Measurements from ENCODE around the gene BRK1. TPM values are rescaled to one million over a fixed set of nuclear protein-coding genes. Genes with fewer than 3 reads are reported as not detected.
"Not testable (repeated sequence)": the region's sequence is repeated elsewhere in the genome, so short reads cannot be mapped to it uniquely, and the experiment has no call there.

BRK1 gene
- total RNA-seq, 5 donors from 2014 or later (not counting 1 experiment from before 2014, with no cell fraction given): 53.9 to 74.9 (median 60.9) TPM

DNA sequence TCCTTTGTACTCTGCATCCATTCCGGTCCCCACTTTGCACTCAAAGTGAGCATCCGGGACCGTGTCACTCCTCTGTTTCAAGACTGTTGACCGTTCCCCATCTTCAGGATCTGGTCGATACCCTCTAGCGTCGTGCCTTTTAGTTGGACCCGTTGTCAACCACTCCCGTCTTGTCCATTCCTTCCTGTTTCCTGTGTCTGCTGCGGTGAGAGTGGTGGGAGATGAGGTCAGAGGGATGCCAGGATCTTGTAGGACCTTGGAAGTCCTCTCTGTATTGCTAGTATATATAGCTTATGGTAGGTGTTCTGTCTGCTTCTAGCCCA lies 624 bp downstream of the BRK1 start:
- H3K4me1 ChIP-seq (ENCODE audit: control insufficient read depth in 1 of 2, extremely low read depth in 1 of 2, insufficient read depth in 2 of 2, low read length in 2 of 2): peaks cover 13 to 32% of the 10 kb centered on the region in 2 experiments
- ATAC-seq (replicated peaks in 1 of 4) (no peak), DNase-seq (peak in 1 of 35 experiments; percentile 6)
- H3K27me3 ChIP-seq (replicated peaks in 1 of 2; ENCODE audit: control insufficient read depth in 2 of 2, extremely low read depth in 1 of 2, insufficient read depth in 2 of 2, low read length in 1 of 2): no peaks in the 10 kb centered on the region
- peak overlapping the region; percentile 99 for H3K4me3 Mint-ChIP-seq
- peaks cover 44 to 51% (median 50%) of the 10 kb centered on the region in 3 donors for H3K4me1 Mint-ChIP-seq
- H3K36me3 ChIP-seq (ENCODE audit: control insufficient read depth in 2 of 2, extremely low read depth in 1 of 2, insufficient read depth in 1 of 2, low read length in 1 of 2): peaks cover 0 to 14% of the 10 kb centered on the region in 2 donors
- H3K27ac Mint-ChIP-seq: peak overlapping the region; percentile 97 to 99
- ChIA-PET CTCF (interaction anchor here in 1 of 2 donors (0.6 to 2.0 kb wide), 2 partner anchors 147 to 161 kb away, joined by 3 to 4 read pairs; no protein-coding TSS in a partner anchor), POLR2A (no interaction called here)
- H3K4me3 ChIP-seq (ENCODE audit: control insufficient read depth in 1 of 2, extremely low read depth in 1 of 2, low read length in 1 of 2): peak overlapping the region; percentile 74 to 90
- WGBS (ENCODE audit: insufficient coverage): 0% methylated on average over 5 of the region's 10 CpGs
- H3K9me3 Mint-ChIP-seq: no peaks in the 10 kb centered on the region
- H3K9me3 ChIP-seq: no peaks in the 10 kb centered on the region
- no peaks in the 10 kb centered on the region for H3K27me3 Mint-ChIP-seq
- H3K27ac ChIP-seq (ENCODE audit: low read length): peak overlapping the region; percentile 56
- peaks cover 11% of the 10 kb centered on the region for H3K36me3 Mint-ChIP-seq

DNA sequence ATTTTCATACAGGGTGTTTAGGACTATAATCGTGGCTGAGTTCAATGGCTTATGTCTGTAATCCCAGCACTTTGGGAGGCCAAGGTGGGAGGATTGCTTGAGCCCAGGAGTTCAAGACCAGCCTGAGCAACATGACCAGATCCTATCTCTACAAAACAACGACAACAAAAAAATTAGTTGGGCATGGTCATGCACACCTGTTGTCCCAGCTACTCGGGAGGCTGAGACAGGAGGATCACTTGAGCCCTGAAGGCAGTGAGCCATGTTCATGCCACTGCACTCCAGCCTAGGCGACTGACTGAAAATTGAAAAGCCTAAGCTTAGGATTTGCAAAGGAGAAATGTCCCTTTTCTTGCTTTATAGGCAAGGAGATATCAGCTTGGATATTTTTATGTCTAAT lies 1.5 kb downstream of the BRK1 start:
- 100% methylated on average over 1 of the region's 4 CpGs for WGBS (ENCODE audit: insufficient coverage)
- Mint-ChIP-seq H3K4me3 (peak overlapping the region; percentile 99), H3K27me3 (no peaks in the 10 kb centered on the region), H3K4me1 (peaks cover 47 to 54% (median 53%) of the 10 kb centered on the region in 3 donors), H3K27ac (no peak overlapping the region), H3K9me3 (no peaks in the 10 kb centered on the region), H3K36me3 (peaks cover 14% of the 10 kb centered on the region)
- ChIA-PET CTCF (interaction anchor here in 1 of 2 donors (2.0 kb wide), 1 partner anchor 146 kb away, joined by 4 read pairs; no protein-coding TSS in a partner anchor), POLR2A (interaction anchor here in 1 of 2 donors (0.6 kb wide), 3 partner anchors 12 to 50 kb away, joined by 4 to 6 read pairs (median 6); no protein-coding TSS in a partner anchor)
- Histone ChIP-seq H3K4me1 (ENCODE audit: control insufficient read depth in 1 of 2, extremely low read depth in 1 of 2, insufficient read depth in 2 of 2, low read length in 2 of 2) (peaks cover 13 to 32% of the 10 kb centered on the region in 2 experiments), H3K36me3 (ENCODE audit: control insufficient read depth in 2 of 2, extremely low read depth in 1 of 2, insufficient read depth in 1 of 2, low read length in 1 of 2) (peaks cover under 1 to 16% of the 10 kb centered on the region in 2 donors), H3K9me3 (no peaks in the 10 kb centered on the region), H3K4me3 (ENCODE audit: control insufficient read depth in 1 of 2, extremely low read depth in 1 of 2, low read length in 1 of 2) (no peak overlapping the region), H3K27ac (ENCODE audit: low read length) (no peak overlapping the region), H3K27me3 (replicated peaks in 1 of 2; ENCODE audit: control insufficient read depth in 2 of 2, extremely low read depth in 1 of 2, insufficient read depth in 2 of 2, low read length in 1 of 2) (no peaks in the 10 kb centered on the region)
- ATAC-seq (replicated peaks in 1 of 4) (no peak), DNase-seq (no peak)

DNA sequence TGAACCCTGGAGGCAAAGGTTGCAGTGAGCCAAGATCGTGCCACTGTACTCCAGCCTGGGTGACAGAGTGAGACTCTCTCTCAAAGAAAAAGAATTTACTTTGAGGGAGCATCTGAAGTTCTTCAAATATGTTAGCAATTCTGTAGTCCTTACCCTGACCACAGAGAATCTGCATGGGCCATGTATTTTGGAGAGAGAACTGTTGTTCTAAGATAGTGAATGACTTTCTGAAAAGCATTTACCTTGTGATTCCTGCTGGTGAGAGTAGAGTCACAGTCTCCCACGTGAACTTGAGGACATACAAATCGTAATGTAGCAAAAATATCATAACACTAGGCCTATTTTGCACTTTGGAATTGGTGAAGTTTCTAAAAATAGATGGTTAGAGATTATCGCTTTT lies 3.9 kb downstream of the BRK1 start:
- no peaks in the 10 kb centered on the region for H3K27me3 Mint-ChIP-seq
- peaks cover 56 to 65% (median 64%) of the 10 kb centered on the region in 3 donors for H3K4me1 Mint-ChIP-seq
- CTCF ChIA-PET: interaction anchor here in 1 of 2 donors (0.7 kb wide), 1 partner anchor 104 kb away, joined by 3 read pairs; no protein-coding TSS in a partner anchor
- ATAC-seq (replicated peaks in 1 of 4) (no peak), DNase-seq (no peak)
- Histone ChIP-seq H3K27me3 (replicated peaks in 1 of 2; ENCODE audit: control insufficient read depth in 2 of 2, extremely low read depth in 1 of 2, insufficient read depth in 2 of 2, low read length in 1 of 2) (no peaks in the 10 kb centered on the region), H3K4me1 (ENCODE audit: control insufficient read depth in 1 of 2, extremely low read depth in 1 of 2, insufficient read depth in 2 of 2, low read length in 2 of 2) (peaks cover 13 to 33% of the 10 kb centered on the region in 2 experiments), H3K27ac (ENCODE audit: low read length) (no peak overlapping the region), H3K9me3 (no peaks in the 10 kb centered on the region), H3K36me3 (ENCODE audit: control insufficient read depth in 2 of 2, extremely low read depth in 1 of 2, insufficient read depth in 1 of 2, low read length in 1 of 2) (peaks cover 5 to 18% of the 10 kb centered on the region in 2 donors), H3K4me3 (ENCODE audit: control insufficient read depth in 1 of 2, extremely low read depth in 1 of 2, low read length in 1 of 2) (no peak overlapping the region)
- H3K27ac Mint-ChIP-seq: no peak overlapping the region
- H3K36me3 Mint-ChIP-seq: peaks cover 19% of the 10 kb centered on the region
- no peaks in the 10 kb centered on the region for H3K9me3 Mint-ChIP-seq
- no peak overlapping the region for H3K4me3 Mint-ChIP-seq
- WGBS (ENCODE audit: insufficient coverage): no CpG with 5 or more reads among the region's 4 CpGs
- POLR2A ChIA-PET: no interaction called here

DNA sequence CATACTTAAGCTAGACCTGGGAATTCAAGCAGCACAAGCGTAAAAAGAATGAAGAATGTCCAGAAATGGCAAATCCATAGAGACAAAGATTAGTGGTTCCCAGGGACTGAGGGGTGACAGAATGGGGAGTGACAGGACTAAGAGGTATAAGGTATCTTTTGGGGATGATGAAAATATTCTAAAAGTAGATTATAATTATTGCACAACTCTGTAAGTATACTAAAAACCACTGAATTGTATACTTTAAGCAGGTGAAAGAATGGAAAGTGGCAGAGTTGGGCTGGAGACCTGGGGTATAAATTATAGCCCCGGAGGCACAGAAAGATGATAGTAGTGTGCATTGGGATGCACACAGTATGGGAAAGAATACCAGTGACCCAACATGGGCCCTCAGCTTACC lies 5.6 kb downstream of the BRK1 start:
- Mint-ChIP-seq H3K36me3 (peaks cover 32% of the 10 kb centered on the region), H3K4me3 (no peak overlapping the region), H3K27me3 (no peaks in the 10 kb centered on the region), H3K27ac (peak overlapping the region in 1 of 2 donors; percentile 3), H3K9me3 (no peaks in the 10 kb centered on the region), H3K4me1 (peaks cover 51 to 63% (median 63%) of the 10 kb centered on the region in 3 donors)
- Histone ChIP-seq H3K4me3 (ENCODE audit: control insufficient read depth in 1 of 2, extremely low read depth in 1 of 2, low read length in 1 of 2) (no peak overlapping the region), H3K27ac (ENCODE audit: low read length) (no peak overlapping the region), H3K4me1 (ENCODE audit: control insufficient read depth in 1 of 2, extremely low read depth in 1 of 2, insufficient read depth in 2 of 2, low read length in 2 of 2) (peaks cover 13 to 25% of the 10 kb centered on the region in 2 experiments), H3K27me3 (replicated peaks in 1 of 2; ENCODE audit: control insufficient read depth in 2 of 2, extremely low read depth in 1 of 2, insufficient read depth in 2 of 2, low read length in 1 of 2) (no peaks in the 10 kb centered on the region), H3K9me3 (no peaks in the 10 kb centered on the region), H3K36me3 (ENCODE audit: control insufficient read depth in 2 of 2, extremely low read depth in 1 of 2, insufficient read depth in 1 of 2, low read length in 1 of 2) (peaks cover 9 to 32% of the 10 kb centered on the region in 2 donors)
- CTCF ChIA-PET: no interaction called here
- POLR2A ChIA-PET: interaction anchor here in 1 of 2 donors (0.5 kb wide), 1 partner anchor 175 kb away, joined by 16 read pairs; no protein-coding TSS in a partner anchor
- WGBS (ENCODE audit: insufficient coverage): 100% methylated on average over 1 of the region's 2 CpGs
- DNase-seq: no peak
- no peak for ATAC-seq (replicated peaks in 1 of 4)

DNA sequence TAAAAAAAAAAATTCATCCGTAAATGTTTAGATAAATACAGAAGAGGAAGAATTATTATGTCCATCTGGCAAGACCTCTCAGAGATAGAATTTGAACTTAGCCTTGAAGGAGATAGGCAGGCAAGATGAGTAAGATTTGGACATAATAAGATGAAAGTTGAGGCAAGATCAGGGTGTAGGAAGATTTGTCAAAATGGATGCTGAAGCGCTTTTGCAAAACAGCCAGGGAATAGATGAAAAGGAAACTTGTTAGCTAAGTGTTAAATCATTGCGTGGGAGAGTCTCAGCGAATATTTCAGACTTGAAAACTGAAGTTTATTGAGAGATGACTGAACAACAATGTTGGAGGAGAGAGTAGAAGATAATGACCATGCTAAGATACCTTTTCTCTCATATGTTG lies 7.2 kb downstream of the BRK1 start:
- Histone ChIP-seq H3K36me3 (ENCODE audit: control insufficient read depth in 2 of 2, extremely low read depth in 1 of 2, insufficient read depth in 1 of 2, low read length in 1 of 2) (peaks cover 9 to 45% of the 10 kb centered on the region in 2 donors), H3K9me3 (no peaks in the 10 kb centered on the region), H3K4me3 (ENCODE audit: control insufficient read depth in 1 of 2, extremely low read depth in 1 of 2, low read length in 1 of 2) (no peak overlapping the region), H3K4me1 (ENCODE audit: control insufficient read depth in 1 of 2, extremely low read depth in 1 of 2, insufficient read depth in 2 of 2, low read length in 2 of 2) (peaks cover 0 to 10% of the 10 kb centered on the region in 2 experiments), H3K27ac (ENCODE audit: low read length) (no peak overlapping the region), H3K27me3 (replicated peaks in 1 of 2; ENCODE audit: control insufficient read depth in 2 of 2, extremely low read depth in 1 of 2, insufficient read depth in 2 of 2, low read length in 1 of 2) (no peaks in the 10 kb centered on the region)
- H3K9me3 Mint-ChIP-seq: no peaks in the 10 kb centered on the region
- ChIA-PET CTCF (interaction anchor here in 1 of 2 donors (0.6 to 0.7 kb wide), 2 partner anchors 156 to 183 kb away, joined by 4 read pairs; no protein-coding TSS in a partner anchor), POLR2A (interaction anchor here in 1 of 2 donors (0.6 kb wide), 2 partner anchors 55 to 97 kb away, joined by 3 read pairs; no protein-coding TSS in a partner anchor)
- H3K4me1 Mint-ChIP-seq: peaks cover 38 to 49% (median 49%) of the 10 kb centered on the region in 3 donors
- ATAC-seq (replicated peaks in 1 of 4): no peak
- DNase-seq: no peak
- H3K36me3 Mint-ChIP-seq: peaks cover 45% of the 10 kb centered on the region
- H3K4me3 Mint-ChIP-seq: no peak overlapping the region
- WGBS (ENCODE audit: insufficient coverage): 61% methylated on average over 4 of the region's 4 CpGs
- no peaks in the 10 kb centered on the region for H3K27me3 Mint-ChIP-seq
- peak overlapping the region in 1 of 2 donors; percentile 0 for H3K27ac Mint-ChIP-seq

DNA sequence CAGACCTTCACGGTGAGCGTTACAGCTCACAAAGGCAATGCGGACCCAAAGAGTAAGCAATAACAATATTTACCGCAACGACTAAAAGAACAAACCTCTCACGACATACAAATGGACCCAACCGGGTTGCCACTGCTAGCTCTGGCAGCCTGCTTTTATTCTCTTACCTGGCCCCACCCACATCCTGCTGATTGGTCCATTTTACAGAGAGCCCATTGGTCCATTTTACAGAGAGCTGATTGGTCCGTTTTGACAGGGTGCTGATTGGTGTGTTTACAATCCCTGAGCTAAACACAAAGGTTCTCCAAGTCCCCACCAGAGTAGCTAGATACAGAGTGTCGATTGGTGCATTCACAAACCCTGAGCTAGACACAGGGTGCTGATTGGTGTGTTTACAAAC lies 20.4 kb downstream of the BRK1 start:
- H3K27me3 ChIP-seq (replicated peaks in 1 of 2; ENCODE audit: control insufficient read depth in 2 of 2, extremely low read depth in 1 of 2, insufficient read depth in 2 of 2, low read length in 1 of 2); DNase-seq; H3K27ac ChIP-seq (ENCODE audit: low read length); H3K36me3 Mint-ChIP-seq; H3K4me3 Mint-ChIP-seq; H3K4me1 ChIP-seq (ENCODE audit: control insufficient read depth in 1 of 2, extremely low read depth in 1 of 2, insufficient read depth in 2 of 2, low read length in 2 of 2); H3K9me3 ChIP-seq; H3K4me3 ChIP-seq (ENCODE audit: control insufficient read depth in 1 of 2, extremely low read depth in 1 of 2, low read length in 1 of 2); ATAC-seq (replicated peaks in 1 of 4); H3K9me3 Mint-ChIP-seq; H3K4me1 Mint-ChIP-seq; CTCF ChIA-PET; H3K36me3 ChIP-seq (ENCODE audit: control insufficient read depth in 2 of 2, extremely low read depth in 1 of 2, insufficient read depth in 1 of 2, low read length in 1 of 2); H3K27ac Mint-ChIP-seq; H3K27me3 Mint-ChIP-seq: not testable (repeated sequence)
- POLR2A ChIA-PET: interaction anchor here in 1 of 2 donors (0.7 kb wide), 1 partner anchor 21 kb away, joined by 10 read pairs; no protein-coding TSS in a partner anchor
- 92% methylated on average over 8 of the region's 9 CpGs for WGBS (ENCODE audit: insufficient coverage)

Measured in T-cell (primary cell).